ENCODE measurements around the gene CAMTA2. TPM values are rescaled to one million over a fixed set of nuclear protein-coding genes. Genes with fewer than 3 reads are reported as not detected.

The CAMTA2 gene
- total RNA-seq, 1 experiment from 2014 or later = 9.2 TPM

DNA sequence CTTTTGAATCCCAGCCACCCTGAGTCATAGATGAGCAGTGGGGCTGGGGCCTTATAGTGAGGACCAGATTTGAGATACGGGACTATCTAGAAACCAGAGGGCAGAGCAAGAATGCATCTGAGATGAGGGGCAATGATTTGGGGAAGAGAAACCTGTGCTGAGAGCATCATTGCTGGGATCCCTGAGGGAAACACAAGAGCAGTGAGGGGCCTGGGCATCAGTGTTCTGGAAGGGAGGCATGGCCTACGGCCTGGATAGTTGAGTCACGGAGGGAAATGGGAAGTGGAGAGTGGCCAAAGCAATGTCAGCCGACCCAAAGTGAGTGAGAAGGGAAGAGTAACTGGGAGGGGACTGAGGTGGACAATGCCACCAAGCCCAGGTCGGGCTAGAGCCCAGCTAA is 5.2 kb downstream of the CAMTA2 start (continued):
- TF ChIP-seq, protein P1, sequence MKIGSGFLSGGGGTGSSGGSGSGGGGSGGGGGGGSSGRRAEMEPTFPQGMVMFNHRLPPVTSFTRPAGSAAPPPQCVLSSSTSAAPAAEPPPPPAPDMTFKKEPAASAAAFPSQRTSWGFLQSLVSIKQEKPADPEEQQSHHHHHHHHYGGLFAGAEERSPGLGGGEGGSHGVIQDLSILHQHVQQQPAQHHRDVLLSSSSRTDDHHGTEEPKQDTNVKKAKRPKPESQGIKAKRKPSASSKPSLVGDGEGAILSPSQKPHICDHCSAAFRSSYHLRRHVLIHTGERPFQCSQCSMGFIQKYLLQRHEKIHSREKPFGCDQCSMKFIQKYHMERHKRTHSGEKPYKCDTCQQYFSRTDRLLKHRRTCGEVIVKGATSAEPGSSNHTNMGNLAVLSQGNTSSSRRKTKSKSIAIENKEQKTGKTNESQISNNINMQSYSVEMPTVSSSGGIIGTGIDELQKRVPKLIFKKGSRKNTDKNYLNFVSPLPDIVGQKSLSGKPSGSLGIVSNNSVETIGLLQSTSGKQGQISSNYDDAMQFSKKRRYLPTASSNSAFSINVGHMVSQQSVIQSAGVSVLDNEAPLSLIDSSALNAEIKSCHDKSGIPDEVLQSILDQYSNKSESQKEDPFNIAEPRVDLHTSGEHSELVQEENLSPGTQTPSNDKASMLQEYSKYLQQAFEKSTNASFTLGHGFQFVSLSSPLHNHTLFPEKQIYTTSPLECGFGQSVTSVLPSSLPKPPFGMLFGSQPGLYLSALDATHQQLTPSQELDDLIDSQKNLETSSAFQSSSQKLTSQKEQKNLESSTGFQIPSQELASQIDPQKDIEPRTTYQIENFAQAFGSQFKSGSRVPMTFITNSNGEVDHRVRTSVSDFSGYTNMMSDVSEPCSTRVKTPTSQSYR (CRISPR knock-in tag; IDR thresholded peaks at IDR 0.05) = no peak
- TF ChIP-seq OVOL2 (CRISPR knock-in tag; IDR thresholded peaks at IDR 0.05; ENCODE audit: borderline replicate concordance) (no peak), FOXK1 (CRISPR knock-in tag; IDR thresholded peaks at IDR 0.05) (no peak), KAT7 (CRISPR knock-in tag; IDR thresholded peaks at IDR 0.05; ENCODE audit: borderline replicate concordance) (no peak), ZNF138 (CRISPR knock-in tag; conservative IDR thresholded peaks at IDR 0.05) (no peak), SOX15 (CRISPR knock-in tag; IDR thresholded peaks at IDR 0.05) (no peak), ZBTB21 (CRISPR knock-in tag; IDR thresholded peaks at IDR 0.05; ENCODE audit: borderline replicate concordance) (no peak), NR2C2 (CRISPR knock-in tag; IDR thresholded peaks at IDR 0.05) (no peak)
- TF ChIP-seq, protein P2, sequence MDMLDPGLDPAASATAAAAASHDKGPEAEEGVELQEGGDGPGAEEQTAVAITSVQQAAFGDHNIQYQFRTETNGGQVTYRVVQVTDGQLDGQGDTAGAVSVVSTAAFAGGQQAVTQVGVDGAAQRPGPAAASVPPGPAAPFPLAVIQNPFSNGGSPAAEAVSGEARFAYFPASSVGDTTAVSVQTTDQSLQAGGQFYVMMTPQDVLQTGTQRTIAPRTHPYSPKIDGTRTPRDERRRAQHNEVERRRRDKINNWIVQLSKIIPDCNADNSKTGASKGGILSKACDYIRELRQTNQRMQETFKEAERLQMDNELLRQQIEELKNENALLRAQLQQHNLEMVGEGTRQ (CRISPR knock-in tag; IDR thresholded peaks at IDR 0.05) = no peak
- TF ChIP-seq, protein P3, sequence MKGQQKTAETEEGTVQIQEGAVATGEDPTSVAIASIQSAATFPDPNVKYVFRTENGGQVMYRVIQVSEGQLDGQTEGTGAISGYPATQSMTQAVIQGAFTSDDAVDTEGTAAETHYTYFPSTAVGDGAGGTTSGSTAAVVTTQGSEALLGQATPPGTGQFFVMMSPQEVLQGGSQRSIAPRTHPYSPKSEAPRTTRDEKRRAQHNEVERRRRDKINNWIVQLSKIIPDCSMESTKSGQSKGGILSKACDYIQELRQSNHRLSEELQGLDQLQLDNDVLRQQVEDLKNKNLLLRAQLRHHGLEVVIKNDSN (CRISPR knock-in tag; IDR thresholded peaks at IDR 0.05) = no peak
- TF ChIP-seq, protein P4, sequence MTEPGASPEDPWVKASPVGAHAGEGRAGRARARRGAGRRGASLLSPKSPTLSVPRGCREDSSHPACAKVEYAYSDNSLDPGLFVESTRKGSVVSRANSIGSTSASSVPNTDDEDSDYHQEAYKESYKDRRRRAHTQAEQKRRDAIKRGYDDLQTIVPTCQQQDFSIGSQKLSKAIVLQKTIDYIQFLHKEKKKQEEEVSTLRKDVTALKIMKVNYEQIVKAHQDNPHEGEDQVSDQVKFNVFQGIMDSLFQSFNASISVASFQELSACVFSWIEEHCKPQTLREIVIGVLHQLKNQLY (CRISPR knock-in tag; IDR thresholded peaks at IDR 0.05) = no peak

DNA sequence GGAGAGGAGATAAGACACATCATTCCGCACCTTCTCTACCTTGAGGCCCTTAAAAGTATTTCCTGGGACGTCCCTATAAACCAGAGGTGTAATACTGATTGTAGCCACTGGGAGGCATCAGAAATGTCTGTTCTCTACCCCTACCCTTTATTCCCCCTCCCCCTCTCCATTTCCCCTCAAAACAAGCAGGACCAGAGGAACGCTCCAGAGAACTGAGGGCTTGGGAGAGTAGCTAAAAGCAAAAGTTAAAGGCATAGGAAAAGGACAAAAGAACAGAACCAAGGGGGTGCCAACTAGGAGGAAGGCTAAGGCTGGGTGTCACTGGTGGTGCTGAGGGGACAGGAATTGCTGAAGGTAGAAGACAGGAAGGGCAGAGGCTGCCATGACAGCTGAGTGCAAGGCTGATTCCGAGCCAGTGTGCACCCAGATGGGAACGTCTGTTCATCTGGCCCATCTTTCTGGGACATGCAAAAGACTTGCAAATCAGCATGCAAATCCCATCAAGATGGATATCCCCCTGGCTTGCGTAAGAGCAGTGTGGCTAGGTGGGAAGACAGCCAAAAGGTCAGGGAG is 6.7 kb downstream of the CAMTA2 start:
- DNase-seq (ENCODE audit: low spot score) = peak; percentile 31
- no peak for TF ChIP-seq ZNF423 (CRISPR knock-in tag; IDR thresholded peaks at IDR 0.05)
- TF ChIP-seq, protein P5, sequence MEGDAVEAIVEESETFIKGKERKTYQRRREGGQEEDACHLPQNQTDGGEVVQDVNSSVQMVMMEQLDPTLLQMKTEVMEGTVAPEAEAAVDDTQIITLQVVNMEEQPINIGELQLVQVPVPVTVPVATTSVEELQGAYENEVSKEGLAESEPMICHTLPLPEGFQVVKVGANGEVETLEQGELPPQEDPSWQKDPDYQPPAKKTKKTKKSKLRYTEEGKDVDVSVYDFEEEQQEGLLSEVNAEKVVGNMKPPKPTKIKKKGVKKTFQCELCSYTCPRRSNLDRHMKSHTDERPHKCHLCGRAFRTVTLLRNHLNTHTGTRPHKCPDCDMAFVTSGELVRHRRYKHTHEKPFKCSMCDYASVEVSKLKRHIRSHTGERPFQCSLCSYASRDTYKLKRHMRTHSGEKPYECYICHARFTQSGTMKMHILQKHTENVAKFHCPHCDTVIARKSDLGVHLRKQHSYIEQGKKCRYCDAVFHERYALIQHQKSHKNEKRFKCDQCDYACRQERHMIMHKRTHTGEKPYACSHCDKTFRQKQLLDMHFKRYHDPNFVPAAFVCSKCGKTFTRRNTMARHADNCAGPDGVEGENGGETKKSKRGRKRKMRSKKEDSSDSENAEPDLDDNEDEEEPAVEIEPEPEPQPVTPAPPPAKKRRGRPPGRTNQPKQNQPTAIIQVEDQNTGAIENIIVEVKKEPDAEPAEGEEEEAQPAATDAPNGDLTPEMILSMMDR (IDR thresholded peaks at IDR 0.05) = peak; percentile 78
- Mint-ChIP-seq H3K36me3 (no peaks in the 10 kb centered on the region), H3K9me3 (no peaks in the 10 kb centered on the region), H3K4me1 (peaks cover 5% of the 10 kb centered on the region), H3K27ac (no peak overlapping the region), H3K4me3 (no peak overlapping the region), H3K27me3 (ENCODE audit: low read depth) (peaks cover 43% of the 10 kb centered on the region)
- ChIA-PET CTCF (interaction anchor here (0.6 to 2.3 kb wide), 11 partner anchors 10 to 81 kb away, joined by 3 to 33 read pairs (median 6); partner anchors contain the start of genes INCA1, KIF1C, PFN1 and RNF167), POLR2A (interaction anchor here (0.7 kb wide), 1 partner anchor 31 kb away, joined by 3 read pairs; no protein-coding TSS in a partner anchor)
- ATAC-seq = peak; percentile 91

DNA sequence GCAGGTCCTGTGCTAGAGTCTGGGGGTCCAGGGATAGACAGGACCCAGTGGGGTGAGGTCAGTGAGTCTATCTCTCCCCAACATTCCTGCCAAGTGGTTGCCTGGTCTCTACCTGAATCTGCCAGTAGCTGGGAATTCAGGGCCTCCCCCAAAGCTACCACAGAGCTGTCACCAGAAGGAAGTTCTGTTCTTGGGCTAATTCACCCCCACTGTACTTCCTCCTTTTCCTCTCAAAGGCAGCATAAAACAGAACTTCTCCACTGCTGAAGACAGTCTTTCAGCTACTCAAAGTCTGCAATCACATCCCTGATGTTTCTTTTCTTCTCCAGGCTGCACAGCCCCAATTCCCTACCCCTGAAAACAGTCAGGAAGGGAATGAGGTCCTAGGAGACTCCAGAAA is 8.7 kb downstream of the CAMTA2 start:
- H3K27me3 Mint-ChIP-seq (ENCODE audit: low read depth) = peaks cover 58% of the 10 kb centered on the region
- H3K27ac Mint-ChIP-seq = no peak overlapping the region
- ATAC-seq (no peak), DNase-seq (ENCODE audit: low spot score) (no peak)
- H3K9me3 Mint-ChIP-seq = no peaks in the 10 kb centered on the region
- ChIA-PET CTCF (interaction anchor here (0.8 to 1.2 kb wide), 3 partner anchors 11 to 84 kb away, joined by 3 read pairs; no protein-coding TSS in a partner anchor), POLR2A (no interaction called here)
- no peaks in the 10 kb centered on the region for H3K36me3 Mint-ChIP-seq
- H3K4me3 Mint-ChIP-seq = no peak overlapping the region
- H3K4me1 Mint-ChIP-seq = peaks cover 5% of the 10 kb centered on the region
- TF ChIP-seq CBFB (CRISPR knock-in tag; IDR thresholded peaks at IDR 0.05; ENCODE audit: low read depth) (no peak), KAT7 (CRISPR knock-in tag; IDR thresholded peaks at IDR 0.05; ENCODE audit: borderline replicate concordance) (no peak), SOX15 (CRISPR knock-in tag; IDR thresholded peaks at IDR 0.05) (no peak), ZNF219 (CRISPR knock-in tag; IDR thresholded peaks at IDR 0.05; ENCODE audit: borderline replicate concordance) (no peak), OVOL2 (CRISPR knock-in tag; IDR thresholded peaks at IDR 0.05; ENCODE audit: borderline replicate concordance) (no peak), HMGA2 (CRISPR knock-in tag; IDR thresholded peaks at IDR 0.05) (no peak), ZNF671 (CRISPR knock-in tag; IDR thresholded peaks at IDR 0.05) (no peak)
- TF ChIP-seq, protein P6, sequence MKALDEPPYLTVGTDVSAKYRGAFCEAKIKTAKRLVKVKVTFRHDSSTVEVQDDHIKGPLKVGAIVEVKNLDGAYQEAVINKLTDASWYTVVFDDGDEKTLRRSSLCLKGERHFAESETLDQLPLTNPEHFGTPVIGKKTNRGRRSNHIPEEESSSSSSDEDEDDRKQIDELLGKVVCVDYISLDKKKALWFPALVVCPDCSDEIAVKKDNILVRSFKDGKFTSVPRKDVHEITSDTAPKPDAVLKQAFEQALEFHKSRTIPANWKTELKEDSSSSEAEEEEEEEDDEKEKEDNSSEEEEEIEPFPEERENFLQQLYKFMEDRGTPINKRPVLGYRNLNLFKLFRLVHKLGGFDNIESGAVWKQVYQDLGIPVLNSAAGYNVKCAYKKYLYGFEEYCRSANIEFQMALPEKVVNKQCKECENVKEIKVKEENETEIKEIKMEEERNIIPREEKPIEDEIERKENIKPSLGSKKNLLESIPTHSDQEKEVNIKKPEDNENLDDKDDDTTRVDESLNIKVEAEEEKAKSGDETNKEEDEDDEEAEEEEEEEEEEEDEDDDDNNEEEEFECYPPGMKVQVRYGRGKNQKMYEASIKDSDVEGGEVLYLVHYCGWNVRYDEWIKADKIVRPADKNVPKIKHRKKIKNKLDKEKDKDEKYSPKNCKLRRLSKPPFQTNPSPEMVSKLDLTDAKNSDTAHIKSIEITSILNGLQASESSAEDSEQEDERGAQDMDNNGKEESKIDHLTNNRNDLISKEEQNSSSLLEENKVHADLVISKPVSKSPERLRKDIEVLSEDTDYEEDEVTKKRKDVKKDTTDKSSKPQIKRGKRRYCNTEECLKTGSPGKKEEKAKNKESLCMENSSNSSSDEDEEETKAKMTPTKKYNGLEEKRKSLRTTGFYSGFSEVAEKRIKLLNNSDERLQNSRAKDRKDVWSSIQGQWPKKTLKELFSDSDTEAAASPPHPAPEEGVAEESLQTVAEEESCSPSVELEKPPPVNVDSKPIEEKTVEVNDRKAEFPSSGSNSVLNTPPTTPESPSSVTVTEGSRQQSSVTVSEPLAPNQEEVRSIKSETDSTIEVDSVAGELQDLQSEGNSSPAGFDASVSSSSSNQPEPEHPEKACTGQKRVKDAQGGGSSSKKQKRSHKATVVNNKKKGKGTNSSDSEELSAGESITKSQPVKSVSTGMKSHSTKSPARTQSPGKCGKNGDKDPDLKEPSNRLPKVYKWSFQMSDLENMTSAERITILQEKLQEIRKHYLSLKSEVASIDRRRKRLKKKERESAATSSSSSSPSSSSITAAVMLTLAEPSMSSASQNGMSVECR (CRISPR knock-in tag; IDR thresholded peaks at IDR 0.05; ENCODE audit: borderline replicate concordance) = no peak
- TF ChIP-seq, protein P3 (CRISPR knock-in tag; IDR thresholded peaks at IDR 0.05) = no peak
- TF ChIP-seq, protein P7, sequence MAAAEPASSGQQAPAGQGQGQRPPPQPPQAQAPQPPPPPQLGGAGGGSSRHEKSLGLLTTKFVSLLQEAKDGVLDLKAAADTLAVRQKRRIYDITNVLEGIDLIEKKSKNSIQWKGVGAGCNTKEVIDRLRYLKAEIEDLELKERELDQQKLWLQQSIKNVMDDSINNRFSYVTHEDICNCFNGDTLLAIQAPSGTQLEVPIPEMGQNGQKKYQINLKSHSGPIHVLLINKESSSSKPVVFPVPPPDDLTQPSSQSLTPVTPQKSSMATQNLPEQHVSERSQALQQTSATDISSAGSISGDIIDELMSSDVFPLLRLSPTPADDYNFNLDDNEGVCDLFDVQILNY (CRISPR knock-in tag; IDR thresholded peaks at IDR 0.05) = no peak
